ENCODE measurements around the gene CPAMD8. TPM values are rescaled to one million over a fixed set of nuclear protein-coding genes. Genes with fewer than 3 reads are reported as not detected.
A peak's percentile ranks its signal among the peaks of the same experiment; 100 is the strongest.

Gene CPAMD8
- total and polyA plus RNA-seq, 9 of the 15 experiments (the other 6 are each of a cell fraction or from before 2014, with no cell fraction given), result 0.20 to 2.1 (median 1.3) TPM

GRCh38 chr19:16887353-16888265, 139.0 kb downstream of the CPAMD8 start (continued):
- TF ChIP-seq ZNF165 (CRISPR knock-in tag; IDR thresholded peaks at IDR 0.05; ENCODE audit: borderline replicate concordance), result peak; percentile 24; the same call in 1 of the 2 replicates
- 0 out of 2 replicates have a peak, but pooled peaks have one; percentile 17 for TF ChIP-seq BACH1 (tag; IDR thresholded peaks at IDR 0.05)
- no peak for TF ChIP-seq ZNF778 (CRISPR knock-in tag; IDR thresholded peaks at IDR 0.05)
- no peak for TF ChIP-seq ZNF668 (CRISPR knock-in tag; IDR thresholded peaks at IDR 0.05)
- TF ChIP-seq ZNF77 (CRISPR knock-in tag; IDR thresholded peaks at IDR 0.05), result no peak
- TF ChIP-seq, protein P1, sequence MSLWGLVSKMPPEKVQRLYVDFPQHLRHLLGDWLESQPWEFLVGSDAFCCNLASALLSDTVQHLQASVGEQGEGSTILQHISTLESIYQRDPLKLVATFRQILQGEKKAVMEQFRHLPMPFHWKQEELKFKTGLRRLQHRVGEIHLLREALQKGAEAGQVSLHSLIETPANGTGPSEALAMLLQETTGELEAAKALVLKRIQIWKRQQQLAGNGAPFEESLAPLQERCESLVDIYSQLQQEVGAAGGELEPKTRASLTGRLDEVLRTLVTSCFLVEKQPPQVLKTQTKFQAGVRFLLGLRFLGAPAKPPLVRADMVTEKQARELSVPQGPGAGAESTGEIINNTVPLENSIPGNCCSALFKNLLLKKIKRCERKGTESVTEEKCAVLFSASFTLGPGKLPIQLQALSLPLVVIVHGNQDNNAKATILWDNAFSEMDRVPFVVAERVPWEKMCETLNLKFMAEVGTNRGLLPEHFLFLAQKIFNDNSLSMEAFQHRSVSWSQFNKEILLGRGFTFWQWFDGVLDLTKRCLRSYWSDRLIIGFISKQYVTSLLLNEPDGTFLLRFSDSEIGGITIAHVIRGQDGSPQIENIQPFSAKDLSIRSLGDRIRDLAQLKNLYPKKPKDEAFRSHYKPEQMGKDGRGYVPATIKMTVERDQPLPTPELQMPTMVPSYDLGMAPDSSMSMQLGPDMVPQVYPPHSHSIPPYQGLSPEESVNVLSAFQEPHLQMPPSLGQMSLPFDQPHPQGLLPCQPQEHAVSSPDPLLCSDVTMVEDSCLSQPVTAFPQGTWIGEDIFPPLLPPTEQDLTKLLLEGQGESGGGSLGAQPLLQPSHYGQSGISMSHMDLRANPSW (CRISPR knock-in tag; IDR thresholded peaks at IDR 0.05), result no peak
- TF ChIP-seq CGGBP1 (CRISPR knock-in tag; IDR thresholded peaks at IDR 0.05), result no peak
- TF ChIP-seq ETV1 (tag; conservative IDR thresholded peaks at IDR 0.05; ENCODE audit: low read depth), result peak; percentile 90
- TF ChIP-seq TAL1 (IDR thresholded peaks at IDR 0.05), result peak; percentile 28; the same call in 1 of the 2 replicates
- TF ChIP-seq NELFE (IDR thresholded peaks at IDR 0.05; ENCODE audit: insufficient read depth, insufficient read length), result no peak
- peak; percentile 76 for TF ChIP-seq TAF1 (IDR thresholded peaks at IDR 0.05; ENCODE audit: control insufficient read depth, extremely low read depth, insufficient read depth, low read length, severe bottlenecking)
- peak; percentile 31; the same call in 1 of the 2 replicates for TF ChIP-seq L3MBTL2 (IDR thresholded peaks at IDR 0.05)
- TF ChIP-seq ZNF644 (tag; IDR thresholded peaks at IDR 0.05; ENCODE audit: low read depth), result no peak
- TF ChIP-seq, protein P2, sequence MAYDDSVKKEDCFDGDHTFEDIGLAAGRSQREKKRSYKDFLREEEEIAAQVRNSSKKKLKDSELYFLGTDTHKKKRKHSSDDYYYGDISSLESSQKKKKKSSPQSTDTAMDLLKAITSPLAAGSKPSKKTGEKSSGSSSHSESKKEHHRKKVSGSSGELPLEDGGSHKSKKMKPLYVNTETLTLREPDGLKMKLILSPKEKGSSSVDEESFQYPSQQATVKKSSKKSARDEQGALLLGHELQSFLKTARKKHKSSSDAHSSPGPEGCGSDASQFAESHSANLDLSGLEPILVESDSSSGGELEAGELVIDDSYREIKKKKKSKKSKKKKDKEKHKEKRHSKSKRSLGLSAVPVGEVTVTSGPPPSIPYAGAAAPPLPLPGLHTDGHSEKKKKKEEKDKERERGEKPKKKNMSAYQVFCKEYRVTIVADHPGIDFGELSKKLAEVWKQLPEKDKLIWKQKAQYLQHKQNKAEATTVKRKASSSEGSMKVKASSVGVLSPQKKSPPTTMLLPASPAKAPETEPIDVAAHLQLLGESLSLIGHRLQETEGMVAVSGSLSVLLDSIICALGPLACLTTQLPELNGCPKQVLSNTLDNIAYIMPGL (CRISPR knock-in tag; IDR thresholded peaks at IDR 0.05), result no peak; the same call in 1 of the 2 replicates
- no peak for TF ChIP-seq ZNF140 (CRISPR knock-in tag; IDR thresholded peaks at IDR 0.05)
- no peak for TF ChIP-seq NR1H2 (CRISPR knock-in tag; IDR thresholded peaks at IDR 0.05)
- no peak for TF ChIP-seq NR2F6 (CRISPR knock-in tag; IDR thresholded peaks at IDR 0.05)
- no peak for TF ChIP-seq ZNF717 (CRISPR knock-in tag; IDR thresholded peaks at IDR 0.05)
- TF ChIP-seq, protein P3, sequence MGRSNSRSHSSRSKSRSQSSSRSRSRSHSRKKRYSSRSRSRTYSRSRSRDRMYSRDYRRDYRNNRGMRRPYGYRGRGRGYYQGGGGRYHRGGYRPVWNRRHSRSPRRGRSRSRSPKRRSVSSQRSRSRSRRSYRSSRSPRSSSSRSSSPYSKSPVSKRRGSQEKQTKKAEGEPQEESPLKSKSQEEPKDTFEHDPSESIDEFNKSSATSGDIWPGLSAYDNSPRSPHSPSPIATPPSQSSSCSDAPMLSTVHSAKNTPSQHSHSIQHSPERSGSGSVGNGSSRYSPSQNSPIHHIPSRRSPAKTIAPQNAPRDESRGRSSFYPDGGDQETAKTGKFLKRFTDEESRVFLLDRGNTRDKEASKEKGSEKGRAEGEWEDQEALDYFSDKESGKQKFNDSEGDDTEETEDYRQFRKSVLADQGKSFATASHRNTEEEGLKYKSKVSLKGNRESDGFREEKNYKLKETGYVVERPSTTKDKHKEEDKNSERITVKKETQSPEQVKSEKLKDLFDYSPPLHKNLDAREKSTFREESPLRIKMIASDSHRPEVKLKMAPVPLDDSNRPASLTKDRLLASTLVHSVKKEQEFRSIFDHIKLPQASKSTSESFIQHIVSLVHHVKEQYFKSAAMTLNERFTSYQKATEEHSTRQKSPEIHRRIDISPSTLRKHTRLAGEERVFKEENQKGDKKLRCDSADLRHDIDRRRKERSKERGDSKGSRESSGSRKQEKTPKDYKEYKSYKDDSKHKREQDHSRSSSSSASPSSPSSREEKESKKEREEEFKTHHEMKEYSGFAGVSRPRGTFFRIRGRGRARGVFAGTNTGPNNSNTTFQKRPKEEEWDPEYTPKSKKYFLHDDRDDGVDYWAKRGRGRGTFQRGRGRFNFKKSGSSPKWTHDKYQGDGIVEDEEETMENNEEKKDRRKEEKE (IDR thresholded peaks at IDR 0.05; ENCODE audit: borderline replicate concordance in 1 of 2, control insufficient read depth in 1 of 2, low read depth in 2 of 2, low read length in 1 of 2), result no peak
- no peak for TF ChIP-seq HDGF (IDR thresholded peaks at IDR 0.05)
- TF ChIP-seq LCOR (CRISPR knock-in tag; IDR thresholded peaks at IDR 0.05), result no peak
